Loucy (cell line): ENCODE measurements around the gene SELENON.

Experiments
- H2AFZ ChIP-seq: fragments of 200-600 bp; sonication (generic); 2 replicates; pipeline ENCODE4 v1.6.0; 2016; ENCODE audit warnings: antibody characterized with exemption, mild to moderate bottlenecking, low read length, moderate library complexity
- H3F3A ChIP-seq: fragments of 200-600 bp; 2 replicates; pipeline ENCODE4 v1.6.0; 2016; ENCODE audit warnings: antibody characterized with exemption, low read depth, mild to moderate bottlenecking
- H3K27me3 ChIP-seq: fragments of 200-600 bp; sonication (generic); 2 replicates; pipeline ENCODE4 v1.6.1; 2014; ENCODE audit warnings: low read length, mild to moderate bottlenecking; ENCODE audit not compliant: insufficient read depth, poor library complexity, severe bottlenecking
- H3K36me3 ChIP-seq: fragments of 200-600 bp; sonication (generic); 2 replicates; pipeline ENCODE4 v1.6.1; 2016; ENCODE audit warnings: low read length; ENCODE audit not compliant: insufficient read depth
- H3K4me1 ChIP-seq: fragments of 200-600 bp; sonication (generic); 2 replicates; pipeline ENCODE4 v1.5.1; 2014; ENCODE audit warnings: low read length, mild to moderate bottlenecking; ENCODE audit not compliant: insufficient read depth, poor library complexity, severe bottlenecking
- H3K4me2 ChIP-seq: fragments of 200-600 bp; sonication (generic); 2 replicates; pipeline ENCODE4 v1.6.0; 2014; ENCODE audit warnings: antibody characterized with exemption, low read length, low read depth, mild to moderate bottlenecking; ENCODE audit not compliant: poor library complexity, severe bottlenecking
- H3K4me3 ChIP-seq: fragments of 200-600 bp; sonication (generic); 2 replicates; pipeline ENCODE4 v1.5.1; 2014; ENCODE audit warnings: low read length, mild to moderate bottlenecking, mixed read lengths; ENCODE audit not compliant: poor library complexity, severe bottlenecking
- H3K79me2 ChIP-seq: fragments of 200-600 bp; sonication (generic); 2 replicates; pipeline ENCODE4 v1.6.1; 2014; ENCODE audit warnings: low read length; ENCODE audit not compliant: insufficient read depth
- H3K9ac ChIP-seq: fragments of 200-600 bp; sonication (generic); 2 replicates; pipeline ENCODE4 v1.6.0; 2014; ENCODE audit warnings: mild to moderate bottlenecking, low read depth, low read length, moderate library complexity; ENCODE audit not compliant: poor library complexity, severe bottlenecking
- H3K9me2 ChIP-seq: fragments of 200-600 bp; sonication (generic); replicated peaks from 2 replicates; pipeline ENCODE4 v1.6.1; 2016; ENCODE audit warnings: low read depth, low read length, mixed read lengths
- H3K9me3 ChIP-seq: fragments of 200-600 bp; sonication (generic); 2 replicates; pipeline ENCODE4 v1.6.1; 2014; ENCODE audit warnings: mild to moderate bottlenecking, antibody characterized with exemption, low read length, low read depth; ENCODE audit not compliant: insufficient read depth
- H4K20me1 ChIP-seq: fragments of 200-600 bp; sonication (generic); 2 replicates; pipeline ENCODE4 v1.6.0; 2014; ENCODE audit warnings: antibody characterized with exemption, low read length, mild to moderate bottlenecking; ENCODE audit not compliant: insufficient read depth, poor library complexity, severe bottlenecking
- EZH2phosphoT487 ChIP-seq: fragments of 200-600 bp; IDR thresholded peaks from 2 replicates; pipeline ENCODE4 v1.6.1; 2018; ENCODE audit warnings: antibody characterized with exemption, mild to moderate bottlenecking, moderate library complexity, borderline replicate concordance
- TF ChIP-seq, protein P1 (sequence below): fragments of 200-600 bp; sonication (generic); conservative IDR thresholded peaks from 2 replicates; pipeline ENCODE4 v1.5.1; 2014; ENCODE audit warnings: mild to moderate bottlenecking, antibody characterized with exemption, low read length

The SELENON gene

GRCh38 chr1:25809283-25809926, 9.4 kb downstream of the SELENON start:
- H3K27me3 ChIP-seq: no peaks in the 10 kb centered on the region
- no peak overlapping the region for H3K9ac ChIP-seq
- no peaks in the 10 kb centered on the region for H3F3A ChIP-seq
- peaks cover 2% of the 10 kb centered on the region for H3K4me1 ChIP-seq
- H3K9me2 ChIP-seq: no peaks in the 10 kb centered on the region
- no peak overlapping the region for H3K4me3 ChIP-seq
- no peak overlapping the region for H2AFZ ChIP-seq
- H3K79me2 ChIP-seq: no peaks in the 10 kb centered on the region
- H3K4me2 ChIP-seq: no peak overlapping the region
- H3K36me3 ChIP-seq: no peaks in the 10 kb centered on the region
- no peaks in the 10 kb centered on the region for H4K20me1 ChIP-seq
- H3K9me3 ChIP-seq: no peaks in the 10 kb centered on the region
- no peak for TF ChIP-seq EZH2phosphoT487
- TF ChIP-seq, protein P1, sequence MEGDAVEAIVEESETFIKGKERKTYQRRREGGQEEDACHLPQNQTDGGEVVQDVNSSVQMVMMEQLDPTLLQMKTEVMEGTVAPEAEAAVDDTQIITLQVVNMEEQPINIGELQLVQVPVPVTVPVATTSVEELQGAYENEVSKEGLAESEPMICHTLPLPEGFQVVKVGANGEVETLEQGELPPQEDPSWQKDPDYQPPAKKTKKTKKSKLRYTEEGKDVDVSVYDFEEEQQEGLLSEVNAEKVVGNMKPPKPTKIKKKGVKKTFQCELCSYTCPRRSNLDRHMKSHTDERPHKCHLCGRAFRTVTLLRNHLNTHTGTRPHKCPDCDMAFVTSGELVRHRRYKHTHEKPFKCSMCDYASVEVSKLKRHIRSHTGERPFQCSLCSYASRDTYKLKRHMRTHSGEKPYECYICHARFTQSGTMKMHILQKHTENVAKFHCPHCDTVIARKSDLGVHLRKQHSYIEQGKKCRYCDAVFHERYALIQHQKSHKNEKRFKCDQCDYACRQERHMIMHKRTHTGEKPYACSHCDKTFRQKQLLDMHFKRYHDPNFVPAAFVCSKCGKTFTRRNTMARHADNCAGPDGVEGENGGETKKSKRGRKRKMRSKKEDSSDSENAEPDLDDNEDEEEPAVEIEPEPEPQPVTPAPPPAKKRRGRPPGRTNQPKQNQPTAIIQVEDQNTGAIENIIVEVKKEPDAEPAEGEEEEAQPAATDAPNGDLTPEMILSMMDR: no peak

DNA sequence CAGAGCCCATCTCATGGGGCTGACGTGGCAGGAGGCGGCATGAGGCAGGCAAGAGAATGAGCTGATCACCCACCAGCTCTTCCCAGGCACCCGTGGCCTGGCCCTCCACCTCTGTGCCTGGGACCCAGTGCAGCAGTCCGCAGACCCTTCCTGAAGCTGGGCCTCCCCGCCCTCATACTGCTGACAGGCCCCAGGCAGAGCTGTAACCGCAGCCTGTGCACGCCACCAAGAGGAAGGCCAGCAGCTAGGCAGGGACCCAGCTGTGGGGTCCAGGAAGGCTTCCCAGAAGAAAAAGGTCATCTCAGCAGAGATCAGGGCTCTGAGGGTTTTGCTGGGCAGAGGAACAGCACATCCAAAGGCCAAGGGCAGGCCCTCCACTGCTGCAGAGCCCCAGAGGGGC, 9.9 kb downstream of the SELENON start:
- Histone ChIP-seq H3K9ac (no peak overlapping the region), H3K27me3 (no peaks in the 10 kb centered on the region), H3K4me2 (no peak overlapping the region), H3K79me2 (no peaks in the 10 kb centered on the region), H4K20me1 (no peaks in the 10 kb centered on the region), H3K4me1 (peaks cover 2% of the 10 kb centered on the region), H3K9me2 (no peaks in the 10 kb centered on the region), H2AFZ (no peak overlapping the region), H3F3A (no peaks in the 10 kb centered on the region), H3K4me3 (no peak overlapping the region), H3K9me3 (no peaks in the 10 kb centered on the region), H3K36me3 (no peaks in the 10 kb centered on the region)
- TF ChIP-seq, protein P1: no peak
- no peak for TF ChIP-seq EZH2phosphoT487

DNA sequence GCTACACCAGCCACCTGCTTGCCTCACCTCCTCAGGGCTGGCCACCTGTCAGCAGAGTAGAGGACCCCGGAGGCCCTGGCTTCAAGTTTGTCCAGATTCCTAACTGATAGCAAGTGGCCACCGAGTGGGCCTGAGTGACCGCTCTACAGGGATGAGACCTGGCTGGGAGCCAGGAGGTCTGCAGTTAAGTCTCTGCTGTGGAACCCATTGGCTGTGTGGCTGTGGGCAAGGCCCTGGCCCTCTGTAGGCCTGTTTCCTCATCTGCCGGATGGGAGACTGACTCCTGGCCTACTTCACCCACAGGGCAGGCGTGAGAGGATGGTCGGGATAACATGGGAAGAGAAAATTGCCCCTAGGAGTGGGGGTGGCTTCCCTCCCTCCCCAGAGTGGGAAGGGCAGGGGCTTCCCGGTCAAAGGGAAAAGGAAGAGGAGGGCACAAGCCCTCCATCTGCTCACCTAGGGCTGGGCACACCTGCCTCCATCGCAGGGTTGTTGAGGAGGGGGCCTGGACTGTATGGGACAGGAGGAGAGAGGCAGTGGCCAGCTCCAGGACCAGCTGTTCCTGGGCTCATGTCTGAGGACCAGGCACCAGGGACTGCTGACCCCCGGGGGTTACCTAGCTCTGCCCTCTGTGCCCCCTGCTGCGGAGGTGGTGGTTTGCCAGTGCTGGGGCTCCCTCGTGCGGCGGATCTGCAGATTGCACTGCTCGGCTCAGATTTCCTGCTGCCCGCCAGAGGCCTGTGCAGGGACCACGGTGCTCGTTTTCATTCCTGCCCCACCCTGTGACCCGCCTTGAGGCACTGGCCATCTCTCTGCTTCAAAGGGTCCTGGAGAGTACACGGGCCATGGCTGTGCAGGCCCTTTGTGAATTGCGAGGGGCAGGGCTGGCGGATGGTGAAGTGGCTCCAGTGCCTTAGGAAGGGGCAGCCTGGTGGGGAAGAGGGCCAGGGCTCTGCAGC, 10.6 kb downstream of the SELENON start:
- Histone ChIP-seq H3K27me3 (no peaks in the 10 kb centered on the region), H3K4me1 (peaks cover 2% of the 10 kb centered on the region), H3K4me3 (no peak overlapping the region), H3K79me2 (no peaks in the 10 kb centered on the region), H3K9ac (no peak overlapping the region), H3K36me3 (no peaks in the 10 kb centered on the region), H3F3A (no peaks in the 10 kb centered on the region), H3K4me2 (no peak overlapping the region), H3K9me3 (no peaks in the 10 kb centered on the region), H3K9me2 (no peaks in the 10 kb centered on the region), H2AFZ (peak overlapping the region; percentile 73; the same call in 1 of the 2 replicates), H4K20me1 (no peaks in the 10 kb centered on the region)
- TF ChIP-seq EZH2phosphoT487: no peak
- TF ChIP-seq, protein P1: peak; percentile 95
